ENCODE data around the gene CEL.
A peak's percentile ranks its signal among the peaks of the same experiment; 100 is the strongest.

Gene CEL

DNA sequence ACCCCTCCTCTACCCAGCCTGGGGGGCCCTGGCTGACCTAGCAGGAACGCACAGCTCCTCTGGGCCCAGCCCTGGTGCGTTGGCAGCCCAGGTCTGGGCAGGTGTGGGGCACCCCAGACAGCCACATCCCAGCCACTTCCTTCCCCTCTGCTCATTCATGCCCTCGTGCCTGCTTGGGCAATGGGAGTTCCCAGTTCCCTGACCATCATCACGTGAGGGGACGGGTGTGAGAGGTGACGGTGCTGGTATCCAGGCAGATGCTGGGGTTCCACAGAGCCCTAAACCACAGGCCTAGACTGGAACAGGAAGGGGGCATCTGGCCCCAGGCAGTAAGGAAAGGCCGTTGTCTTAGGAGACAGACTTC lies 50.9 kb downstream of the CEL start:
- H3K4me1 ChIP-seq (ENCODE audit: control insufficient read depth, insufficient read depth, low read length), result peaks cover 12% of the 10 kb centered on the region
- ChIA-PET POLR2A (interaction anchor here (1.0 kb wide), 1 partner anchor 82 kb away, joined by 3 read pairs; the partner anchor contains the start of gene GTF3C5), CTCF (interaction anchor here (4.7 to 22.4 kb wide), 2 partner anchors 10 to 34 kb away, joined by 25 to 342 read pairs; no protein-coding TSS in a partner anchor)
- H3K36me3 ChIP-seq (ENCODE audit: control insufficient read depth in 2 of 2, insufficient read depth in 1 of 2, low read length in 2 of 2), result peaks cover 0 to 59% of the 10 kb centered on the region in 2 experiments; a peak in 1 of 3 replicates
- H3K27ac ChIP-seq (ENCODE audit: extremely low read depth, low read depth, low read length), result no peak overlapping the region
- TF ChIP-seq ZNF324 (tag by site-specific recombination; IDR thresholded peaks at IDR 0.05), result no peak
- TF ChIP-seq, protein P1, sequence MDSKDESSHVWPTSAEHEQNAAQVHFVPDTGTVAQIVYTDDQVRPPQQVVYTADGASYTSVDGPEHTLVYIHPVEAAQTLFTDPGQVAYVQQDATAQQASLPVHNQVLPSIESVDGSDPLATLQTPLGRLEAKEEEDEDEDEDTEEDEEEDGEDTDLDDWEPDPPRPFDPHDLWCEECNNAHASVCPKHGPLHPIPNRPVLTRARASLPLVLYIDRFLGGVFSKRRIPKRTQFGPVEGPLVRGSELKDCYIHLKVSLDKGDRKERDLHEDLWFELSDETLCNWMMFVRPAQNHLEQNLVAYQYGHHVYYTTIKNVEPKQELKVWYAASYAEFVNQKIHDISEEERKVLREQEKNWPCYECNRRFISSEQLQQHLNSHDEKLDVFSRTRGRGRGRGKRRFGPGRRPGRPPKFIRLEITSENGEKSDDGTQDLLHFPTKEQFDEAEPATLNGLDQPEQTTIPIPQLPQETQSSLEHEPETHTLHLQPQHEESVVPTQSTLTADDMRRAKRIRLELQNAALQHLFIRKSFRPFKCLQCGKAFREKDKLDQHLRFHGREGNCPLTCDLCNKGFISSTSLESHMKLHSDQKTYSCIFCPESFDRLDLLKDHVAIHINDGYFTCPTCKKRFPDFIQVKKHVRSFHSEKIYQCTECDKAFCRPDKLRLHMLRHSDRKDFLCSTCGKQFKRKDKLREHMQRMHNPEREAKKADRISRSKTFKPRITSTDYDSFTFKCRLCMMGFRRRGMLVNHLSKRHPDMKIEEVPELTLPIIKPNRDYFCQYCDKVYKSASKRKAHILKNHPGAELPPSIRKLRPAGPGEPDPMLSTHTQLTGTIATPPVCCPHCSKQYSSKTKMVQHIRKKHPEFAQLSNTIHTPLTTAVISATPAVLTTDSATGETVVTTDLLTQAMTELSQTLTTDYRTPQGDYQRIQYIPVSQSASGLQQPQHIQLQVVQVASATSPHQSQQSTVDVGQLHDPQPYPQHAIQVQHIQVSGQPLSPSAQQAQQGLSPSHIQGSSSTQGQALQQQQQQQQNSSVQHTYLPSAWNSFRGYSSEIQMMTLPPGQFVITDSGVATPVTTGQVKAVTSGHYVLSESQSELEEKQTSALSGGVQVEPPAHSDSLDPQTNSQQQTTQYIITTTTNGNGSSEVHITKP (tag by site-specific recombination; IDR thresholded peaks at IDR 0.05), result no peak
- TF ChIP-seq ZNF561 (tag by site-specific recombination; IDR thresholded peaks at IDR 0.05; ENCODE audit: borderline replicate concordance), result no peak
- TF ChIP-seq ZNF621 (tag by site-specific recombination; IDR thresholded peaks at IDR 0.05), result no peak
- TF ChIP-seq ZBTB17 (tag by site-specific recombination; IDR thresholded peaks at IDR 0.05), result no peak
- no peak overlapping the region for H3K4me3 ChIP-seq (ENCODE audit: low read depth, low read length)
- no peaks in the 10 kb centered on the region for H3K9me3 ChIP-seq (ENCODE audit: control insufficient read depth, insufficient read depth, low read depth, low read length)

DNA sequence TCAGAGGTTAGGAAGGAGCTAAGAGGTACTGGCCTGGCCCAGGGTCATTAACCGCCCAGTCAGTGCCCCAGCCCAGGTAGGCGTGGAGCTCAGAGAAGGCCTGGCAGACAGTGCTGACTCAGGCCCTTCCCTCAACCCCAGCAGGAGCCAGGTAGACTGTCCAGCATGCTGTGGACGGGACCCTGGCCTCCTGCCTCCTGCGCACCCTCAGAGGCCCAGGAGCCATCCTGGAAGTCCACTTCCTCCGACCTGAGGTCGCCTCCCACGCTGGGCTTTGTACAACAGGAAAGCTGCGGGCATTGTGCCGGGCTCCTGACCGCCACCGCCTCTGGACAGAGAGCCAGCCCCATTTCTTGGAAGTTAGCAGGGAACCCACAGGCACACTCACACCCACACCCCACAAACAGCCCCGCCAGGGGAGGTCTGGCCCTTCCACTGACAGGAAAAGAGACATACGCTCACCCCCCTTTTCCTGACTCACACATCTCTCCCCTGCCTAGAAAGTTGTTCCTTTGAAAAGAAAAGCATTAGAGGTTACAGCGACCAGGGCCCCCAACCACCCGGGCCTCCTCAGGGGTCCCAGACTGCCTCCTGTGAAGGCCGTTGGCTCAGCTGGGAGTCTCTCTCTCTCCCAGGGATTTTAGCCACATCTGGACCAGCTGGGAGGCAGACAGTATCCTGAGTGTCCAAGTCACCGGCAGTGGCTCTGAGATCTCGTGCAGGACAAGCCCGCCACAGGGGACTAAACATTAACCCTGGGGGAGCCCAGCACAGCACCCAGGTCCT lies 51.6 kb downstream of the CEL start:
- H3K9me3 ChIP-seq (ENCODE audit: control insufficient read depth, insufficient read depth, low read depth, low read length), result no peaks in the 10 kb centered on the region
- no peak overlapping the region for H3K4me3 ChIP-seq (ENCODE audit: low read depth, low read length)
- H3K27ac ChIP-seq (ENCODE audit: extremely low read depth, low read depth, low read length), result no peak overlapping the region
- ChIA-PET CTCF (interaction anchor here (0.7 to 22.4 kb wide), 3 partner anchors 11 to 315 kb away, joined by 3 to 342 read pairs (median 25); no protein-coding TSS in a partner anchor), POLR2A (interaction anchor here (1.3 to 2.6 kb wide), 2 partner anchors 21 to 83 kb away, joined by 3 to 20 read pairs; partner anchors contain the start of gene GTF3C5)
- H3K4me1 ChIP-seq (ENCODE audit: control insufficient read depth, insufficient read depth, low read length), result peaks cover 12% of the 10 kb centered on the region
- H3K36me3 ChIP-seq (ENCODE audit: control insufficient read depth in 2 of 2, insufficient read depth in 1 of 2, low read length in 2 of 2), result peaks cover 0 to 52% of the 10 kb centered on the region in 2 experiments; a peak in 1 of 3 replicates
- TF ChIP-seq ZNF600 (tag by site-specific recombination; IDR thresholded peaks at IDR 0.05), result no peak
- TF ChIP-seq ZNF792 (tag by site-specific recombination; IDR thresholded peaks at IDR 0.05), result no peak
- no peak for TF ChIP-seq ZNF214 (tag by site-specific recombination; IDR thresholded peaks at IDR 0.05; ENCODE audit: borderline replicate concordance)
- TF ChIP-seq OSR2 (tag by site-specific recombination; IDR thresholded peaks at IDR 0.05), result no peak
- TF ChIP-seq EGR2 (tag by site-specific recombination; IDR thresholded peaks at IDR 0.05; ENCODE audit: low read depth), result 0 out of 2 replicates have a peak, but pooled peaks have one; percentile 4
- TF ChIP-seq ZNF558 (tag by site-specific recombination; IDR thresholded peaks at IDR 0.05), result no peak
- no peak for TF ChIP-seq ZNF776 (tag by site-specific recombination; IDR thresholded peaks at IDR 0.05; ENCODE audit: borderline replicate concordance)
- no peak for TF ChIP-seq ZNF677 (tag by site-specific recombination; IDR thresholded peaks at IDR 0.05)
- TF ChIP-seq ZNF311 (tag by site-specific recombination; IDR thresholded peaks at IDR 0.05; ENCODE audit: borderline replicate concordance), result no peak
- TF ChIP-seq, protein P2, sequence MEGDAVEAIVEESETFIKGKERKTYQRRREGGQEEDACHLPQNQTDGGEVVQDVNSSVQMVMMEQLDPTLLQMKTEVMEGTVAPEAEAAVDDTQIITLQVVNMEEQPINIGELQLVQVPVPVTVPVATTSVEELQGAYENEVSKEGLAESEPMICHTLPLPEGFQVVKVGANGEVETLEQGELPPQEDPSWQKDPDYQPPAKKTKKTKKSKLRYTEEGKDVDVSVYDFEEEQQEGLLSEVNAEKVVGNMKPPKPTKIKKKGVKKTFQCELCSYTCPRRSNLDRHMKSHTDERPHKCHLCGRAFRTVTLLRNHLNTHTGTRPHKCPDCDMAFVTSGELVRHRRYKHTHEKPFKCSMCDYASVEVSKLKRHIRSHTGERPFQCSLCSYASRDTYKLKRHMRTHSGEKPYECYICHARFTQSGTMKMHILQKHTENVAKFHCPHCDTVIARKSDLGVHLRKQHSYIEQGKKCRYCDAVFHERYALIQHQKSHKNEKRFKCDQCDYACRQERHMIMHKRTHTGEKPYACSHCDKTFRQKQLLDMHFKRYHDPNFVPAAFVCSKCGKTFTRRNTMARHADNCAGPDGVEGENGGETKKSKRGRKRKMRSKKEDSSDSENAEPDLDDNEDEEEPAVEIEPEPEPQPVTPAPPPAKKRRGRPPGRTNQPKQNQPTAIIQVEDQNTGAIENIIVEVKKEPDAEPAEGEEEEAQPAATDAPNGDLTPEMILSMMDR (tag by site-specific recombination; IDR thresholded peaks at IDR 0.05), result no peak
- no peak for TF ChIP-seq KLF9 (tag by site-specific recombination; IDR thresholded peaks at IDR 0.05; ENCODE audit: low read depth)
- no peak for TF ChIP-seq ZNF621 (tag by site-specific recombination; IDR thresholded peaks at IDR 0.05)
- TF ChIP-seq BCL11A (tag by site-specific recombination; IDR thresholded peaks at IDR 0.05; ENCODE audit: low read depth), result no peak
- TF ChIP-seq, protein P3, sequence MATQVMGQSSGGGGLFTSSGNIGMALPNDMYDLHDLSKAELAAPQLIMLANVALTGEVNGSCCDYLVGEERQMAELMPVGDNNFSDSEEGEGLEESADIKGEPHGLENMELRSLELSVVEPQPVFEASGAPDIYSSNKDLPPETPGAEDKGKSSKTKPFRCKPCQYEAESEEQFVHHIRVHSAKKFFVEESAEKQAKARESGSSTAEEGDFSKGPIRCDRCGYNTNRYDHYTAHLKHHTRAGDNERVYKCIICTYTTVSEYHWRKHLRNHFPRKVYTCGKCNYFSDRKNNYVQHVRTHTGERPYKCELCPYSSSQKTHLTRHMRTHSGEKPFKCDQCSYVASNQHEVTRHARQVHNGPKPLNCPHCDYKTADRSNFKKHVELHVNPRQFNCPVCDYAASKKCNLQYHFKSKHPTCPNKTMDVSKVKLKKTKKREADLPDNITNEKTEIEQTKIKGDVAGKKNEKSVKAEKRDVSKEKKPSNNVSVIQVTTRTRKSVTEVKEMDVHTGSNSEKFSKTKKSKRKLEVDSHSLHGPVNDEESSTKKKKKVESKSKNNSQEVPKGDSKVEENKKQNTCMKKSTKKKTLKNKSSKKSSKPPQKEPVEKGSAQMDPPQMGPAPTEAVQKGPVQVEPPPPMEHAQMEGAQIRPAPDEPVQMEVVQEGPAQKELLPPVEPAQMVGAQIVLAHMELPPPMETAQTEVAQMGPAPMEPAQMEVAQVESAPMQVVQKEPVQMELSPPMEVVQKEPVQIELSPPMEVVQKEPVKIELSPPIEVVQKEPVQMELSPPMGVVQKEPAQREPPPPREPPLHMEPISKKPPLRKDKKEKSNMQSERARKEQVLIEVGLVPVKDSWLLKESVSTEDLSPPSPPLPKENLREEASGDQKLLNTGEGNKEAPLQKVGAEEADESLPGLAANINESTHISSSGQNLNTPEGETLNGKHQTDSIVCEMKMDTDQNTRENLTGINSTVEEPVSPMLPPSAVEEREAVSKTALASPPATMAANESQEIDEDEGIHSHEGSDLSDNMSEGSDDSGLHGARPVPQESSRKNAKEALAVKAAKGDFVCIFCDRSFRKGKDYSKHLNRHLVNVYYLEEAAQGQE (tag by site-specific recombination; IDR thresholded peaks at IDR 0.05), result no peak
- 0 out of 2 replicates have a peak, but pooled peaks have one; percentile 23 for TF ChIP-seq GLIS2 (tag by site-specific recombination; IDR thresholded peaks at IDR 0.05)
- no peak for TF ChIP-seq ZBTB1 (tag by site-specific recombination; IDR thresholded peaks at IDR 0.05)
- no peak for TF ChIP-seq ZNF157 (tag by site-specific recombination; IDR thresholded peaks at IDR 0.05)
- TF ChIP-seq ZNF302 (tag by site-specific recombination; IDR thresholded peaks at IDR 0.05; ENCODE audit: low read depth), result no peak
- TF ChIP-seq ZSCAN30 (tag by site-specific recombination; IDR thresholded peaks at IDR 0.05), result no peak
- TF ChIP-seq ZNF274 (IDR thresholded peaks at IDR 0.05; ENCODE audit: low read length), result no peak
- TF ChIP-seq ZNF274 (tag by site-specific recombination; IDR thresholded peaks at IDR 0.05; ENCODE audit: borderline replicate concordance), result no peak
- peak; percentile 80 for TF ChIP-seq GLIS1 (tag by site-specific recombination; IDR thresholded peaks at IDR 0.05)

All from HEK293 (cell line).